ENCODE data around the gene PKIB.

GRCh38 chr6:122736616-122737015 is 126.4 kb downstream of the PKIB start:
- TF ChIP-seq CTCF (IDR thresholded peaks at IDR 0.05) (no peak), POLR2A (IDR thresholded peaks at IDR 0.05) (no peak)

Data from Peyer's patch (tissue), 4 donors.